Measurements from ENCODE around the gene OR6Q1.
"Not testable (repeated sequence)": the region's sequence is repeated elsewhere in the genome, so short reads cannot be mapped to it uniquely, and the experiment has no call there.

The OR6Q1 gene, protein sequence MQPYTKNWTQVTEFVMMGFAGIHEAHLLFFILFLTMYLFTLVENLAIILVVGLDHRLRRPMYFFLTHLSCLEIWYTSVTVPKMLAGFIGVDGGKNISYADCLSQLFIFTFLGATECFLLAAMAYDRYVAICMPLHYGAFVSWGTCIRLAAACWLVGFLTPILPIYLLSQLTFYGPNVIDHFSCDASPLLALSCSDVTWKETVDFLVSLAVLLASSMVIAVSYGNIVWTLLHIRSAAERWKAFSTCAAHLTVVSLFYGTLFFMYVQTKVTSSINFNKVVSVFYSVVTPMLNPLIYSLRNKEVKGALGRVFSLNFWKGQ

DNA sequence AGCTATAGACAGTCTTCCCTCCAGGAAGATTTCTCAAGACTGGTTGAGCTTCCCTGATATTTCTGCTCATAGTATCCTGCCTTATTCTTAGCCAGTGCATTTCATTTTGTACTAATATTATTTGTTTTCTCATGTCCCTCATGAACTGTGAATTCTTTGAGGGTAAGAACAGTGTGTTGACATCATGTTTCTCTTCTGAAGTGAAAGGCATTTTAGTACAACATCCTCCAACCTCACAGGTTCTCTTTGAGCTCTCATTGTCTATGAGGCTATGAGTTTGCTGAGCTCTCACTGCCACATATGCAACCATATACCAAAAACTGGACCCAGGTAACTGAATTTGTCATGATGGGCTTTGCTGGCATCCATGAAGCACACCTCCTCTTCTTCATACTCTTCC lies at the start of gene OR6Q1:
OR6Q1 (plus strand) TSS at position 301 of the 400 bp plus-strand sequence; CDS start at position 301, 0 bp downstream.
- DNase-seq = no peak

DNA sequence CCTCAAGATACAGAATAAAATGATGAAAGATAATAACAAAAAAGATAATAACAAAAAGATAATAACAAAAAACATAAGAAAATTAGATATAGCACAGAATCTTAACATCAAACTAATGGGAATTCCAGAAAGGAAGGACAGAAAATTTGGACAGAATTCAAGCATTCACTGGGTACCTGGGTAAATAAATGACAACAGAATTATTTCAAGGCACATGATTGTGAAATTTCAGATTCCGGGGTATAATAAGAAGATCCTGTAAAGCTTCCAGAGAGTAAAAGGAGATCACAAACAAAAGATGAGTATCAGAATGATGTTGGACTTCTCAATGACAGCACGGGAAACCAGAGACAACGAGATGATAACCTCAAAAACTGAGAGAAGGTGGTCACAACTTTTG lies 49.2 kb upstream of the OR6Q1 start:
- no peak for DNase-seq

DNA sequence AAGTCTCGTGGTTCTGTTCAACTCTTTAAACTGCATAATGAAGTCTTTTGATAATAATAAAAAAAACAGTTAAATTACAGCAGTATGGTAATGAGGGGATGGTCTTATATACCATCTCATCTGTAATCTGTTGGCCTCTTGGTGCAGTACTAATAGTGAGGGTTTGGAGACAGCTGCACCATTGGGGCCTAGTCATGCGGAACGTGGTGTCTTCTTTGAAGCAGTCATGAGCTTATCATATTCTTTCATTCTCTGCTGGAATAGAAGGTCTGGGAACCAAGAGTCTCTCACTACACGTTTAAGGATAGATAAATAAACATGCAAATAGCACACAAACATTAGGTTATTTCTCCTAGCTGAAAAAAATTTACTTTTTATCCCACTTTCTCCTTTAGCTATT lies 48.0 kb upstream of the OR6Q1 start:
- DNase-seq = no peak

DNA sequence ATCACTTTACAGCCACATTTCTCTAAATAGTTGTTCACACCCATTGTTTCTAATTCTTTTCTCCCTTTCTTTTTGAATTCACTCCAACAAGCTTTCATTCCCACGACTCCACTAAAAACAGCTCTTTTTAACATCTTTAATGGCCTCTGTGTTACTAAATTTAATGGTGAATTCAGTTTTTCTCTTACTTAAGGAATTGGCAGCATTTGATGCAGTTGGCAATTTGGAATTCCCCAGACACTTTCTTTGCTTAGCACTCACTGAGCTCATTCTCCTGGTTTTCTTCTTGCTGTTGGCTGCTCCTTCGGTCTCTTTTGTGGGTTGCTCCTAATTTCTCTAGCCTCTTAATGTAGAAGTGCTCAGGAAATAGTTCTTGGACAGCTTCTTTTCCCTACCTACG lies 47.6 kb upstream of the OR6Q1 start:
- DNase-seq = no peak

DNA sequence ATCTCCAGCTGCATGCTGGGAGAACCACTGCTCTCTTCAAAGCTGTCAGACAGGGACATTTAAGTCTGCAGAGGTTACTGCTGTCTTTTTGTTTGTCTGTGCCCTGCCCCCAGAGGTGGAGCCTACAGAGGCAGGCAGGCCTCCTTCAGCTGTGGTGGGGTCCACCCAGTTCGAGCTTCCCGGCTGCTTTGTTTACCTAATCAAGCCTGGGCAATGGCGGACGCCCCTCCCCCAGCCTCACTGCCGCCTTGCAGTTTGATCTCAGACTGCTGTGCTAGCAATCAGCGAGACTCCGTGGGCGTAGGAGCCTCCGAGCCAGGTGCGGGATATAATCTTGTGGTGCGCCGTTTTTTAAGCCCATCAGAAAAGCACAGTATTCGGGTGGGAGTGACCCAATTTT lies 31.2 kb upstream of the OR6Q1 start:
- DNase-seq = not testable (repeated sequence)

DNA sequence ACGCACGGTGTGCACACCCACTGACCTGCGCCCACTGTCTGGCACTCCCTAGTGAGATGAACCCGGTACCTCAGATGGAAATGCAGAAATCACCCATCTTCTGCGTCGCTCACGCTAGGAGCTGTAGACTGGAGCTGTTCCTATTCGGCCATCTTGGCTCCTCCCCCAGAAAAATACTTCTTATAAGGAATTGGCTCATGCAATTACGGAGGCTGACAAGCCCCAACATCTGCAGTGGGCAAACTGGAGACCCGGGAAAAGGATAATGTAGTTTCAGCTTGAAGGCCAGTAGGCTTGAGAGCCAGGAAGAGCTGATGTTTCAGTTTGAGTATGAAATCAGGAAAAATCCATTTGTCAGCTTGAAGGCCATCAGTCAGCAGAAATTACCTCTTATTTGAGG lies 30.7 kb upstream of the OR6Q1 start:
- DNase-seq = not testable (repeated sequence)

DNA sequence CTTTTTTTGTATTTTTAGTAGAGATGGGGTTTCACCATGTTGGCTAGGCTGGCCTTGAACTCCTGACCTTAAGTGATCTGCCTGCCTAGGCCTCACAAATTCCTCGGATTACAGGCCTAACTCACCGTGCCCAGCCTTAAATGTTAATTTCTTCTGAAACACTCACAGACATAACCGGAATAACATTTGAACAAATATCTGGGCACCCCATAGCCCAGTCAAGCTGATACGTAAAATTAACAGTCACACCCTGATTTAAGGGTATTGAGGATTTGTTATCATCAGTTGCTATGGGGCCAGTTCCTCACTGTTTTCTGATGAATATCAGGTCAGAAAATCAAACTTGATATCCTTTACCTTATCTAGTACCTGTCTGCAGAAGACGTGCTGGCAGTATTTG lies 30.1 kb upstream of the OR6Q1 start:
- DNase-seq = no peak

DNA sequence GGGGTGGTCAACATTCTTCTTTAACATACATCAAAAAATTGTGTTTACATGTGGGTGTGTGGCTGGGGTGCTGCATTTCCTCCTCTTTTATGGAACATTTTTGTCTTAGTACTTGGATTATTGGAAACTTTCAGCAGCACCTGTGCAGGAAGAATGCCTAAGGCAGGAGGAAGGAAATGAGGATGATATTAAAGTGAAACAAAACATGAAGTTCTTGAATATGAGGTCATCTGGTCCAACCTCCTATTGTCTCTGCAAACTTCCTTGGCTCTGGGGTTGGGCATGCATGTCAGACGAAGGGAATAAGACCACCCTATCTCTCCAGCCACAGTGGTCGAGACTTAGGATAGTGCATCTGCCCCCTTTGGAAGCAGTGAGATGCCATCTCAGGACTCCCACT lies 27.7 kb upstream of the OR6Q1 start:
- DNase-seq = no peak

DNA sequence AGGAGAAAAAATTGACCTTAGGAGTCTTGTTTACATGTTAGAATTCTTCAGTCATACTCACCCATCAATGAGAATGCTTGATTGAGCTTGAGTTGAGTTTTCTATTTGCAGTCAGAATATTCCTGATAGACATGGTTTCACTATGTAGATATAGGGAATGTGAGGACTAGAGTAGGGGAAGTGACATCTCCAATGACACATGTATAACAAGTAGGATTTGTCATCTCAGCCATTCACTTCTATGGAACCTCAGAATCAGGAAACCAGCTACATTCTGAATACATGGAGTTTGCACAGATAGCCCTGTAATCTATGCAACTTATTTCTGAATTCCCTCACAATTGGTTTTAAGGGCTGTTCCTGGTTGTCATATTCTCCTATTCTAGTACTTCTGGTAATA lies 27.2 kb upstream of the OR6Q1 start:
- no peak for DNase-seq

DNA sequence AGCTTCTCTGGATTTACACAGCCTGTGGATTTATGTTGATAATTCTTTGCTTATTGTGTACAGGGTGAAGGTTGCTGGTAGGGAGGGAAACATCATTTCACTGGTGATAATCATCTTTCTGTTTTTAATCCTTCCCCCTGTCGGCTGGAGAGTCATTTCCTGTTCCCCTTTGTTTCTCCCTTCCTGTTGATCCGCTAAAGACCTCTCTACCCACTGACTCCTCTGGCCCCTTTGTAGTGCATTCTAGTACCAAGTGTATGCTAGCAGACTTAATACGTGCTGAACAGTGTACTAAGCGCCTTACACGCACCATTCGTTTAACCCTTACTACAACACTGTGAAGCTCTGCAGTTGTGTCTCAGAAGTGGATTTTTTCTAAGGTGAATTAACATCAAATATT lies 26.1 kb upstream of the OR6Q1 start:
- no peak for DNase-seq

DNA sequence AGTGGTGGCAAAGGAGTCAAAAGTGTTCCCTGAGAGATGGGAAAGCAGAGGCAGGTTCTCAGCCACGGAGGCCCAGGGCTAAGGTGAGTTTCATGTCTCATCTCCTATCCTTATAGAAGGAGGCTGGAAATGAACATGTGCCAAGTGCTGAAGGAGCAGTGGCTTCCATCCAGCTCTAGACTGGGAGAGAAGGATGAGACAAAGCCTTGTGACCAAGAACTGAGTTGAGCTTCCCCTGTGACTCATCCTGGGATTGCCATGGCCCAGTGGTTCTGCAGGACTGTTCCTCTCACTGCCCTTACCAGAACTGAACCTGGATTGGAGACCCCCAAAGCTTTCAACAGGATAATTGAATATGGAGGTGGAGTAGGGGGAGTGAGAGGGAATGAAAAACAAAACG lies 23.8 kb upstream of the OR6Q1 start:
- DNase-seq = no peak

DNA sequence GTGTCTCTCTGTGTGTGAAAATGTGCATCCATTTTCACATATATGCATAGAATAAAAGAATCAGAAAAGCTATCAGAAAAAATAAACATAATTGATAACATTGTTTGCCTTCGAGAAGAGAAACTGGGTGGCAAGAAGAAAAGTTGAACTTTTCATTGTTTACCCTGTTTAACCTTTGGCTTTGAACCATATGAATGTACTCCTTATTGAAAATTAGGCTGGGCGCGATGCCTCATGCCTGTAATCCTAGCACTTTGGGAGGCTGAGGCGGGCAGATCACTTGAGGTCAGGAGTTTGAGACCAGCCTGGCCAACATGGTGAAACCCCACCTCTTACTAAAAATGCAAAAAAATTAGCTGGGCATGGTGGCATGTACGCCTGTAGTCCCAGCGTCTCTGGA lies 19.0 kb upstream of the OR6Q1 start:
- no peak for DNase-seq

DNA sequence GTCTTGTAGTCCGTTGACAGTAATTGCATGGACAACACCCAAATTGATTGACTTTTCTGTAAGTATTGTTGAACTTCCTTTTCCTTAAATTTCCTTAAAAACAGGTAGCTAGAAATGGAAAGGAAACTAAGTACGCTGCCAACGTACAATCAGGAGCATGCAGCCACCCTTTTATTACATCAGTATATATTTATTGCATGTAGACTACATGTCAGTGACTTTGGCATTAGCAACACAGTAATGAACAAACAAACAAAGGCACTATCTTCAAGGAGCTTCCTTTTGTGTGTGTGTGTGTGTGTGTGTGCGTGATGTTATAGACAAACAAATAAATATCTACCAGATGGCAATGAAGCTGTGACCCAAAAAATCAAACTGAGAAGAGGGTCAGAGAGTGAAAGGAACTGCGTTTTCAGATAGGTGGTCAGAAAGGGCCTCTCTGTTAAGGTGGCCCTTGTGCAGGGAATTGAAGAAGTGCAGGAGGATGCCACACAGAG lies 7.3 kb upstream of the OR6Q1 start, which contains the start of gene OR9Q1:
OR9Q1 (plus strand) TSS at position 447 of the 497 bp plus-strand sequence. CDS start 155,564 bp downstream, outside the sequence.
- DNase-seq = no peak

DNA sequence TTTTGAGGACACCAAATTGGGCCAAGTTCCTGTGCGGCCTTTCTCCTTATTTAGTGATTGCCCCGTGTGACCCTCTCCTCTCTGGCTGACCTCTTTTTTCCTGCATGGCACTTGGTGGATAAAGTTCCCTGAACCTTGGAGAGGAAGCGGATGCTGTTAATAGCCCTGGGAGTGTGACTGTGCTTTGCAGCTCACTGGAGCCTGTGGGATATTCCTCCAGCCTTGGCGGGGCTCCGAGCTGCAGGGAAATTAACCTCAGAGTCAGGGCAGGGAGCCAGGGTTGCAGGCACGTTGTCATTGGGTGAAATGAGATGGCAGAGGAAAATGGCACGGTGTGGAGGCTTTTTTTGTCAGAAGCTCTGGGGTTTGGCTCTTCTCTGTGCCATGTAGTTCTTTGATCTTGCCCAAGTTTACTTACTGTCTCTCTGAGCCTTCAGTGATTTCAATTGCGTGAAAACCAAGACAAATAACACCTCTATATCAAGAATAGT lies 6.1 kb upstream of the OR6Q1 start:
- no peak for DNase-seq

DNA sequence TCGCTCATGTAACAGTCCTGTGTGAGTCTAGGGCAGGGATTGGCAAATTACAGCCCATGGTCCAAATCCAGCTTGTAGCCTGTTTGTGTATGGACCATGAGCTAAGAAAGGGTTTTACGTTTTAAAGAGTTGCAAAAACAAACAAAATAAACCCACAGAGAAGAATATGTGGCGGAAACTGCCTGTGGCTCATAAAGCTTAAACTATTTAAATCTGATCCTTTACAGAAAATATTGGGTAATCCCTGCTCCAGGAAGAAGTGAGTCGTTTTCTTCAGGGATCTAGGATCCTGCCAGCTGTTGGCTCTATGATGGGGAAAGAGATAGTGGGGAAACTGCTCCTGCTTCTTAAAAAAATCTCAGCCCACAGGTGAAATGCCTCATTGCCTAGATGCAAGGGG lies 3.4 kb upstream of the OR6Q1 start:
- DNase-seq = no peak

DNA sequence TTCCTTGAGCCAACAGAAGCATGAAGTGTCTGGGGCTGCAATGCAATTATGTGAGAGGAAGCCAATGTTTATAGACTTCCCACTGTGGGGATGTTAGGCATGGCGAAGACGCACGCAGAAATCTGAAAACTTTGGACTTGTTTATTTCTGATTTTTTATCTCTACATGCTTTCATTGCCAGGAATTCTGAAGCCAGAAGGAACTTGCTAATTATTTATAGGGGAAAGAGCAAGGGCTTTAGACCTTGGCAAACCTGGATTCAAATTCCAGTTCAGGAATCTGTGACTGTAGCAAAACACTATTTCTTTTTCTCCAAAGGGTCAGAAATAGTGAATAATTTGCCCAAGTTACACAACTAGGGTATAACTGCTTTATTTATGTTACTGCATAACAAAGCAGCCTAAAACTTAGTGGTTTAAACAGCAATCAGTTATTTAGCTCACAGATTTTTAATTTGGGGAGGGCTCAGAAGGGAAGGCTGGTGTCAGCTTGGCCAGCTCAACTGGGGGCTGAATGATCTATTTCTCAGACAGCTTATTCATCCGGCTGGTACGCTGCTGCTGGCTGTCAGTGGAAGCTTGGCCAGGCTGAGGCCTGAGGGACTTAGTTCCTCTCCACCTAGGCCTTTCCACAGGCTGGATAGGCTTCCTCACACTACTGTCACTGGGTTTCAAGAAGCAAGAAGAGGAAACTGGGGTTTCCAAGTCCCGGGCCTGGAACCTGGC lies 1.9 kb upstream of the OR6Q1 start:
- DNase-seq = no peak

DNA sequence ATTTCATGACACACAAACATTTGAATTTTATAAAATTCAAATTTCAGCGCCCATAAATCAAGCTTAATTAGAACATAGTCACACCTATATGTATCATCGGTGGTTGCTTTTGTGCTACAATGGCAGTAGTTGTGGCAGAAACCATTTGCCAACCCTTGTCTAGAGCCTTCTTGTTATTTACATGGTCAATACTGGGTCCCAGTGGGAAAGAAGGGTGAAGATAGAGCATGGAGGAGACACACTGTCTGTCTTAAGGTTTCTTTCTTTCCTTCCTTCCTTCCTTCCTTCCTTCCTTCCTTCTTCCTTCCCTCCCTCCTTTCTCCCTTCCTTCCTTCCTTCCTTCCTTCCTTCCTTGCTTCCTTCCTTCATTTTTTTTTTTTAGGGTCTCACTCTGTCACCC lies 3.7 kb downstream of the OR6Q1 start:
- DNase-seq = no peak

DNA sequence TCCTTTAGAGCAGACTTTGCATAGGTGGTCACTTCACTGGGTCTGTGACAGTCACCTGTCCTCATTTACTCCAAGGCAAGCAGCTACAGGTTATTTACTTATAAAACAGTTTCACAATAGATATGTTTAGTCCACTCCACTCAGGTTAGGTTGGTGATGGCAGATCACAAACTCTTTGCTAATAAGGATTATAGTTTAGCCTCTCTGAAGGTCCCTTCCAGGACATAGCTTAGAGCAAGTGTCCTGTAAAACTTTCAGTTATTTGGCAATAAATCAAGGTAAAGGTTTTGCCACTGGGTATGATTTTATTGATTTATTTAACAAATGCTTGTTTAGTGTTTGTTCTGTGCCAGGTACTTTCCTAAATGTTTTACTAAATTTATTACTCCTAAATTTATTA lies 8.8 kb downstream of the OR6Q1 start:
- DNase-seq = no peak

DNA sequence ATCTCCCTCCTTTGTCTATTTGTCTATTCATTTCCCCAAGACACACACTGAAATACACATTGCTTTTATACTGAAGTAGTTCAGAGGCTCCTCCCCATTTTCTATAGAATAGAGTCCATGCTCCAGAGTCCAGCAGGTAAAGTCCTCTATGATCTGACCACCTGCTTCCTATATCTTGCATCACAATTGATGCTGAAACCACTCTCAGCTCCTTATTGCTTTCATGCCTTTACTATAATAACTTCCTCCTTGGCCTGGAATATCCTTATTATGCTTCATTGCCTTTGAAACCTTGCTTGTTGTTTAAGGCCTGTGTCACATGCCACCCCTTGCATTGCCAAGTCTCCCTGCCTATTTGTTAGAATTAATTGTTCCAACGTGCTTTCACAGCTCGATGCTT lies 12.6 kb downstream of the OR6Q1 start:
- DNase-seq = no peak

DNA sequence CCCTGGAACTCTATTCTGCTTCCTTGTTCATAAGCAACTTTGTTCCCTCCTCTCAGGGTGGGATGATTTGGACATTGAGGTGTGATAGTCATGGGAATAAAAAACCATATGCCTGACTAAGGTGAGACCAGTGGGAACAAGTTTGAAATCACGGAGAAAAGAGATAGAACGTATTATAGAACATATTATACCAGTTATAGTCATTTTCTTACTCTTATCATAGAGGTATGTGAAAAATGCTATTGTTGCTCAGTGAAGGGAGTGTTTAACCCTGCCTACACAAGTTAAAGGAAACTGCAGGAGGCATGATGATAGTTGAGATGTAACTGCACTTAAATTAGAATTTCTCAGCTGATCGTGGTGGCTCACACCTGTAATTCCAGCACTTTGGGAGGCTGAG lies 15.5 kb downstream of the OR6Q1 start:
- no peak for DNase-seq

DNA sequence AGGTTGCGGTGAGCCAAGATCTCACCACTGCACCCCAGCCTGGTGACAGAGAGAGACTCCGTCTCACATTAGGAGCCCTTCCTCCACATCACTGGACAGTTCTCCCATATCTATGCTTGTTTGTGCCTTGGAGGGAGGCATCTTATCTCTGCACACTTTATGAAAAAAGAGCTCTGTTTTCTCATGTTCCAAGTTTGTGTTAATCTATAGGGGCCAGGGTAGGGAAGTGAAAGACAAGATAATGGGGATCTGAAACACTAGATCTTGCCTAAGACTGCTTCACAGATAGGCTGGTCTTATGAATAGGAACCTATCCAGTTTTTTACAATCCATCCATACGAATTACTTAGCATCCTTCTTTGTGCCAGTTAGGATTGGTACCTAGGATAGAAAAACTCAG lies 17.1 kb downstream of the OR6Q1 start:
- no peak for DNase-seq

DNA sequence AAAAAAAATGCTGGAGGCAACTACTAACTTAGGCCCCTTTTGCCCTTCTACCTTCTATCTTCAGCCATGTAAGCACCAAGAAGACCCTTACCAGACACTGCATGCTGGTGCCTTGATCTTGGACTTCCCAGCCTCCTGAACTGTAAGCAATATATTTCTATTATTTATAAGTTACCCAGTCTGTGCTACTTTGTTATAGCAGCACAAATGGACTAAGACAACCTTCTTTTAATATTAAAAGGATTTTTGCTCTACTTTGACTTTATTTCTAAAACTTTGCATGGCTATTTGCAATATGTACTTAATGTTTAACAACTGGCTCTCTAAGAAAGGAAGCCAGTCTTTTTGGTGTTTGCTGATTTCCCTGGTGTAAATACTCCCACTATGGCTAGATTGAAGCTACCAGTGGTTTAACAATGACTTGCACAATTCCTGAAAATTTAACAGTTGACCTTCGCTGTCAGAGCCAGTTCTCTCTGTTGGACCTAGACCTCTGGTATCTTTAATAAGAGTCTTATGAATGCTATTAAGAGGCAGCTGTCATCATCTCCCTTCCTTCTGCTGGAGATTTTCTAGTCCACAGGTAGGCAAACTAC lies 25.2 kb downstream of the OR6Q1 start:
- no peak for DNase-seq

DNA sequence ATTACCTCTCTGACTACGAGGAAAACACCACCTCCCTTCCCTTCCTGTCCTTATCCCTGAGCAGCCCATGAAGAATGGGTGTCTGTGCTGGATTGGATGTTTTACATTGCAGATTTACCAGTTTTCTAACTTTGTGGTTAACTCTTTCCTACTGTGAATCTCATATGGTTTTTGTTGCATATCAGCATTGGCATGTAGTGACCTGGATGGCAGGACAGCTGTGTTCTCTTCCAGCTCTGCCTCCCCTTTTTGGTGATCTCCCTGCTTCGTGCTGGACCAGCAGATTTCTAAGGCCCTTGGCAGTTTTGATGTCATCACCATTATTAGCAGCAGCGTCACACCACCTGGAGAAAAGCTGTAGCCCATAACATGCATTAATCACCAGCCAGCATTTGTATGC lies 26.7 kb downstream of the OR6Q1 start:
- no peak for DNase-seq

All from activated CD4-positive, alpha-beta T cell treated with anti-CD3 and anti-CD28 coated beads, Interleukin-2, amount 50 U/mL, for 4 hours (primary cell).